ENCODE results near the gene RBM19.

The RBM19 gene

DNA sequence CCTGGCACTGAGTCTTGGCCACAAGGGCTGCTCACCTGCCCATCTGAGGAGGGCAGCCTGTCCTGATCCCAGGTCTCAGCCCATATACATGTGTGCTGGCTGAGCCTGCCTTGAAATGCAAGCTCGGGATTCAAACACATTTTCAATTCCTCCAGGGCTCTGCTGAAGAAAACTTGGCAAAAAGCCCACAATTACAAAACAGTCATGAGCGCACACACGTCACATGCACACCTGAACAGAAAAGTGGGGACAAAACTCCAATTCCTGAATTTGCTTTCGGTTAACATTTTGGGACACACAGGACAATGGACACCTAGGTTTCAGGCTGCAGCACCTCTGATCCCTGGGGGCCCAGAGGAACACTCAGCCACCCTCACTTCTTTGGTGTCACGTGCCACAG, 113.9 kb downstream of the RBM19 start:
- DNase-seq = no peak

DNA sequence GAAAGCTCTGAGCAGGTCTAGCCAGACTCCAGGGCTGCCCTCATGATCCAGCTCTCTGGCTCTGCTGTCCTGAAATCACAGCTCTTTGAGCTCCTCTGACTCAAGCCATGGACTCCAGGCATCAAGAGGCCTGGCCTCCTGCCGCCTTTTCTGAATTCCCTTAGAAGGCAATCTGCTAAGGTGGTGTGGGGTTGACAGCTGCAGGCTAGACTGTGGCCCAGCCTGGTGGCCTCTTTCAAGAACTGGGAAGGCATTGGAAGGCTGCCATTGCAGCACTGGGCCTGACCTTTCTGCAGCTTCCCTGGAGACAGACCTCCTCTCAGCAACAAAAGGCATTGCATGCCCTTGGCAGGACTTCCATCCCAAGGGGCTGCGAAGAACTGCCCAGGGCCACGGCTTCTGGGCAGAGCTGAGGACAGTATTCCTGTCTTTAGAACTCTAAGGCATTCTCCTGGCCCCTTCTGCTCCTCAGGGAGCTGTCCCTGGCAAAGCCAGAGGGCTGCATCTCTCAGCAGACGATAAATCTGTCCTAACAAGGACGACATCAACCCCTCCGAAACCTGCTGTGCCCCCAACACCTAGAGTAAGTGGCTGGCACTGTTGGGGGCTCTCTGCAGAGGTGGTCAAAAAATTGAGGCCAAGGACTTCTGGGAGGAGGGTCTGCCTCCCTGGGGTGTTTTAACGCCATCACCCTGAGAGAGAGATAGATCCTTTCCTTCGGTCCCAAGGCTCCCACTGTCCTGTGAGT, 115.6 kb downstream of the RBM19 start:
- DNase-seq = peak; percentile 51

DNA sequence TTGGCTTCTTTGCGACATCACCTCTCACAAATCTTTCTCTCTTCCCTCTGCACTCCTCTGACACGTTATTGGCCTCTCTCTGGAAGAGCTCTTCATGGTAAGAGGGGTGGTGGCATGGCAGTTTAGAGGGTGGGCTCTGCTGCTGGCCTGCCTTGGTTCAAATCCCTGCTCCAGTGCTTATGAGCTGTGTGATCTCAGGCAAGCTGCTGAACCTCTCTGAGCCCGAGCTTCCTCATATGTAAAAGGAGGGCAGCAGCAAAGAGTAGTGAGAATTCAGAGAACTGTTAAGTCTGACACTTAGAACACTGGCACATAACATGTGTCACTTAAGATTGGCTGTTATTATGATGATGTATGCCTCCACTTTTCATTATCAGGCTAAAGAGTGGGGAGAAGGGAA, 118.3 kb downstream of the RBM19 start:
- DNase-seq = no peak

GRCh38 chr12:113846883-113847755, 119.0 kb downstream of the RBM19 start:
- DNase-seq = no peak

DNA sequence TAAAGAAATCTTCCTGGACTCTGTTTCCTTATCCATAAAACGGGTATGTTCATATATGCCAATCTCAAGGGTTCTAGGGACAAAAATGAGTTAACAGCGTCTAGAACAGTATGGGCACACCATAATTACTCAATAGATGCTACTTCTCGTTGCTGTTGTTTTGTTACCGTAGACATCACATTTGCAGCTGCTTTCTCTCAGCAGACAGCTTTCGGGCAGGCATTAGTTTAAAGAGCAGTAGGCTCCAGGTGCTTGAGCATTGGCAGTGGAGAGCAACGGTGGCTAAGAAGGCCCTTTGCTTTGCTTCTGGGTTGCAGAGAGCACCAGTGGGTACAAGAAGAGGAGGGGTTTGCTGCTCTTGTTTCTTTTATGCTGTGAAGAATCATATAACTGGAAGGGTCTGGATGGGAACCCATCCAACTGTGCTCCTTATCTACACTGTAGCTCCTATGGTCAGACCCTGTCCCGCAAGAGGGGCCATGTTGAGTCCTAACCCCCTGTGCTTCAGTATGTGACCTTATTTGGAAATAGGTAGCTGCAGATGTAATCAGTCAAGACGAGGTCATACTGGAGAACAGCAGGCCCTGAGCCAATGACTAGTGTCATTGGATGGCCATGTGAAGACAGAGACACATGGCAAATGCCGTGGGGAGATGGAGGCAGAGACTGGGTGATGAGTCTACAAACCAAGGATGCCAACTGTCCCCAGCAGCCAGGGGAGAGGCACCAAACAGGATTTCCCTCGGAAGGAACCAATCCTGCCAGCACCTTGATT, 120.0 kb downstream of the RBM19 start:
- no peak for DNase-seq

DNA sequence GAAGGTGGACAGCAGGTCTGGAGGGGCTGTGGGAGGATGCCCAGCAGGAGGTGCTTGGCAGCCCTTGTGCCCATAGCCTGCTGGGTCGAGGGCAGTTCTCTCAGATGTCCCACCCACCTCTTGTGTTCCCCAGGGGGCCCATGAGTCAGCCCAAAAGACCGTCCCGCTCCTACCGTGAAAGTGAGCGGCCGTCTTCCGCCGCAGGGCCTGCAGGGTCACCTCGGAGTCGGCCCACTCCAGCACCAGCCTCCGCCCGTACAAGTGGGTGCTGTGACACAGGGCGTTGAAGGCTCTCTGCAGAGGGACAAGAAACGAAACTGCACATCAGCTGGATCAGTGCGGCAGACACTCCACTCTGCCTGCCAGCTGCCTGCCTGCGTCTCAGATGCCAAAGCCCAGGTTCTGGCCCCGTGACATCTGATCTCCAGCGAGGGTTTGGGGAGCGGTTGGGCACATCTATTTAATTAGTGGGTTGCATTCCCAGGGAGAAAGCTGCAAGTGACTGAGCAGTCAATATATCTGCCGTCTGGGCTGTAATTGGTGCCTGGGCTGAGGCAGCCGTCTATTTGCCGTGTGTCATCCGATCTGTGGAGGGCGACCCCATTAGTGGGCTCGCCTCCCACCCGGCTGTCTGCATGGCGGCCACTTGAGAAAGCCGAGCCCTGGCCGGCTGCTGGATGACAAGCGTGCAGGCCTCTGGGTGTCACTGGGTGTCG, 121.5 kb downstream of the RBM19 start:
- no peak for DNase-seq

GRCh38 chr12:113842699-113843098, 123.4 kb downstream of the RBM19 start:
- DNase-seq = no peak

- DNase-seq = no peak
Observed at GRCh38 chr12:113841786-113842185, 124.3 kb downstream of the RBM19 start.

DNA sequence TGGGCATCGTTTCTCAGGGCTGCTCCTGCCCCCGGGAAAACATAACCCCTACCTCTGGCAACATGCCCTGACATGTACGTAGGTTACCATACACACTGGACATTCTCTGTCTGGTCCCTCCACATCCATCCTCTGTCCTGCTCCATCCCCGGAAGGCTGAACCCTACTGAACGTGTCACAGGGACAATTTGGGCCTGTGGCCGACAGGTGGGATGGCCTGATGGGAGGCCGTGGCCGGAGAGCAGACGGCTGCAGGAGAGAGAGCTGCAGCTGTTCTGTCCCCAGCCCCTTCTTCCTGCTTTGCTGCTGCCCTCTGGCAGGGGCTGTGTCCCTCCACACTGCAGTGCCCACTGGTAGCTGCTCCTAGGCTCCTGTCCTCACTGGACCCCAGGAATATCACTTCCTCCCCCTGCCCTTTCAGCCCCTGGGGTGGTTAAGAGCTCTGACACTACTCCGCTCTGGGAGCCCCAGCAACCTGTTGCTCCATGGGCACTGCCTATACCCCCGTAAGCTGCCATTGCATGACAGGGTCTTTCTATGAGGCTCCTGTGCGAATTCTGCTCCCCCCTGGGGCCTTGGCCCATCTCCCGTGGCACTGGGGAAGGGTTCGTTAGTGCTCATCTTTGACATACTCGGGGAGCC, 125.6 kb downstream of the RBM19 start:
- DNase-seq = no peak

- DNase-seq = no peak
Observed at GRCh38 chr12:113838896-113839295, 127.2 kb downstream of the RBM19 start.

- DNase-seq = no peak
Observed at GRCh38 chr12:113837528-113838296, 128.4 kb downstream of the RBM19 start.

- DNase-seq = no peak
Observed at GRCh38 chr12:113837084-113837483, 129.0 kb downstream of the RBM19 start.

DNA sequence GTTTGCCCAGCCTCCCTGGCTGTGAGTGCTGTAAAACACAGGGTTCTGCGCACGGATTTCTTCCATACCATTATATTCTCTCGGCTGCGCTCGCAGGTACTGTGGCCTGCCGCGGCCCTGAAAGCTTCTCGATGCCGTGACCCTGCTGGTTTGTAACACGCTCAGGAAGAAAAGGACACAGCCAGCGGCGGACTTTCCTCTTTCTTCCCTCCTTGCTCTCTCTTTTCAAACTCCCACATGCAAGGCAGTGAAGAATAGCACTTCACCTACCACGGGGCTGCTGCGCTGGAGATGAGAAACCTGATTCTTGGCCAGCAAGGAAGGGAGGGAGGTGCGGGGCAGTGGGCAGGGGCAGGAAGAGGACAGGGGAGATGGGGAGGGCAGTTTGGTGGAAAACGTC, 130.2 kb downstream of the RBM19 start:
- DNase-seq = no peak

- DNase-seq = no peak
Observed at GRCh38 chr12:113835433-113835832, 130.7 kb downstream of the RBM19 start.

DNA sequence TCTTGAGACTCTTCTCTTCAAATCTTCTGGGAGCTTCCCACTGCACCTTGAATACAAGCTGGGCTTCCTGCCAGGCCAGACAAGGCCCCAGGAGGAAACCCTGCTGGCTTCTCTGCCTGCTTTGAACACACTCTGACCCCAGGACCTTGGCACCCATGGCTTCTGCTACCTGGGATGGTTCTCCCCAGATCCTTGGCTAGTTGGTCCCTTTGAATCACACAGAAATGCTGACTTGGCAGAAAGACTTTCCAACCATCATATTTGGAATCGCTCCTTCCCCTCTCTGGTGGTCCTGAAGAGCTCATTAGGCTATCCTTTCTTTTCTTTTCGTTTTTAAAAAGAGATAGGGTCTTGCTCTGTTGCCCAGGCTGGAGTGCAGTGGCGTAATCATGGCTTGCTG, 132.7 kb downstream of the RBM19 start:
- DNase-seq = no peak

GRCh38 chr12:113831476-113831875, 134.6 kb downstream of the RBM19 start:
- DNase-seq = no peak

DNA sequence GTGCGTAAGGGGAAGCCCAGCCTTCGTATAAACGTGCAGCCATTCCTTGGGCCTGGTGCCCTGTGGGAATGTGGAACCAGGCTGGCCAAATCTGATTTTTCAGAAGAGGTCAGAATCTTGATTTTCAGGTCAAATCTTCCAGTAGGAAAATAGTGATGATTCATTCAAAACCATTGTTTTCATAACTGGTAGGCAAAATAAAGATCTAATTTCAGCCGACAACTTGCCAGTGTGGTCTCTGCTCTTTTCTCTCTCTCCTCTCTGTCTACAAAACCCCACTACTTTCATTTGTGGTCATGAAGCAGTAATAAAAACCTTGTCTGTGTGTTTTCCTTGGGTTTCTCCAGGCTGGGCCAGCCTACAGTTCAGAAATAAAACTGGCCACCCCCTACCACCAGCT, 135.1 kb downstream of the RBM19 start:
- no peak for DNase-seq

DNA sequence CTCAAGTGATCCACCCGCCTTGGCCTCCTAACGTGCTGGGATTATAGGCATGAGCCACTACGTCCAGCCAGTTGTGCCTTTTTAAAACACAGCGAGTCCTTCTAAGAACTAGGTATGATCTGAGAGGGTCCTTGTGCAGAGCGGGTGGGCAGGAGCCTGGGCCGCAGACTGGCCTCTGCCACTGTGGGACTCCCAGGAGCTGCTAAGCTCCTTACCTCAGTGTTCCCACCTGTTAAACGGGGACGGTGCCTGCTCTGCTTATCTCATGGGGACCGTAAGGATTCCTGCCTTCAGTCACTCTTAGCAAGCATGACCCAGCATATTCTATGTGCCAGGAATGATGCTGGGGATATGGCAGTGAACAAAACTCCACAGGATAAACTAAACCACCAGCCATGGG, 136.9 kb downstream of the RBM19 start:
- DNase-seq = no peak

- DNase-seq = no peak
Observed at GRCh38 chr12:113827539-113828114, 138.5 kb downstream of the RBM19 start.

DNA sequence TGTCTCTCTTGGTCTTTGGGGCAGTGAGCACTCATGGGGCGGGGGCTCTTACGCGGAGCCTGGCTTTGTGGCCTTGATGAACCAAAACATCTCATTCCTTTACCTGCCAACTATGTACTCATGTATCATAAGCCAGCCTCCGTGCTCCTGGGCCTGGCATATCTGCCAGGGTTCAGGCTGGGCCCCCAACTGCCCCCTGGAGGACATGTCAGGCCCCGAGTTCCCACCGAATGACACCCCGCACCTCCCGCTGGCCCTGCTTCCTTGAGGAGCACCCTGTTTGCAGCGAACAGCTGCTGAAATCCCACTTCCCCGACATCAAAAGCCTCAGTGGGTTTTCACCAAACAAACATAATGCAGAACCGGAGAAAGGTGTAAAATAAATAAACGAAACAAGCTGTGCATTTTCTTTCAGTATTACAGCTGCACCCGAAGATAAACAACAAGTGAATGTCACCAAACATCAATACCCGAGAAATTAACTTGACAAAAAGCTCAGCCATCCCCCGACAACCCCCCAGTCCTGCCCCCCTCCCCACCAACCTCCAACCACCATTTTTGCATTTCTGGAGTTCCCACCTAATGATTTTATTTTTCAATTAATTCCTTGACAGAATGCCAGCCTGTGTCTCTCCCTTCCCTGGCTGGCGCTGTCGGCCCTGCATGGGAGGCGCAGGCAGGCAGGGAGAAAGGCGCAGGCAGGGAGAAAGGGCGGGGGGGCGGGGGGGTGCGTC, 139.2 kb downstream of the RBM19 start:
- DNase-seq = no peak
